Measurements from ENCODE around the gene CACNA1I.

CACNA1I gene

DNA sequence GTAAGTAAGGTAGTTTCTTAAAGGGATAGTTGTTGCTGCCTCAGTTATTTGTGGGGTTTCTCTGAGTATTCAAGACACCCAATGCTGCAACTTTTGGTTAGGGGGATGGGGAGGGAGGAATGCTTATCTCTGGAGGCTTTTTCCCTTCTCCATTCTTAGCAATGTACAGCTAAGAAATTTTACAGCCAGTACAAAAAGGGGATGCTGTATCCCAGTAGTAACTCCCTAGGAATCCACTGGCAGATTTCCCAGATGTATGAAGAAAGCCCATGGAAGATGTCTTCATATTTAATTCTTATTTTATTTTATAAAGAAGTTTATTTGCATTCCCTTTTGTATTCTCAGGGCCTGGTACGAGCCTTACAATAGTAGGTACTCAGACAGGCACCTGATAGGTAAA is 168.2 kb downstream of the CACNA1I start:
- Histone ChIP-seq H3K36me3 (ENCODE audit: control insufficient read depth, insufficient read depth, low read length) (no peaks in the 10 kb centered on the region), H3K4me3 (ENCODE audit: low read length) (no peak overlapping the region), H3K9ac (ENCODE audit: low read length) (no peak overlapping the region), H3K27me3 (ENCODE audit: control insufficient read depth, insufficient read depth, low read length) (no peaks in the 10 kb centered on the region), H3K27ac (ENCODE audit: low read depth, low read length) (no peak overlapping the region), H3K4me1 (ENCODE audit: control insufficient read depth, insufficient read depth, low read length) (no peaks in the 10 kb centered on the region)
